Activated naive CD8-positive, alpha-beta T cell treated with anti-CD3 and anti-CD28 coated beads, Interleukin-2, amount 50 U/mL, for 24 hours (primary cell): ENCODE results near the gene ADIRF.
"Not testable (repeated sequence)": the region's sequence is repeated elsewhere in the genome, so short reads cannot be mapped to it uniquely, and the experiment has no call there.

Experiments used
- ATAC-seq: fragments of 150-1000 bp; cut with Tn5 transposase; one replicate; pipeline ENCODE4 v1.10.0; 2021
- DNase-seq: peaks from one replicate; pipeline ENCODE4 v3.0.0; 2021
- H3K27ac Mint-ChIP-seq: one replicate; pipeline ENCODE4 v1.8.0; 2021; ENCODE audit warnings: mild to moderate bottlenecking, mixed read lengths
- H3K27me3 Mint-ChIP-seq: one replicate; pipeline ENCODE4 v1.8.0; 2021; ENCODE audit warnings: mixed read lengths
- H3K36me3 Mint-ChIP-seq: one replicate; pipeline ENCODE4 v1.8.0; 2021; ENCODE audit warnings: low read depth, mixed read lengths
- H3K4me1 Mint-ChIP-seq: one replicate; pipeline ENCODE4 v1.8.0; 2021; ENCODE audit warnings: mixed read lengths
- H3K4me3 Mint-ChIP-seq: one replicate; pipeline ENCODE4 v1.8.0; 2021; ENCODE audit warnings: mild to moderate bottlenecking, moderate library complexity, mixed read lengths
- H3K9me3 Mint-ChIP-seq: one replicate; pipeline ENCODE4 v1.8.0; 2021; ENCODE audit warnings: mixed read lengths

ADIRF gene

DNA sequence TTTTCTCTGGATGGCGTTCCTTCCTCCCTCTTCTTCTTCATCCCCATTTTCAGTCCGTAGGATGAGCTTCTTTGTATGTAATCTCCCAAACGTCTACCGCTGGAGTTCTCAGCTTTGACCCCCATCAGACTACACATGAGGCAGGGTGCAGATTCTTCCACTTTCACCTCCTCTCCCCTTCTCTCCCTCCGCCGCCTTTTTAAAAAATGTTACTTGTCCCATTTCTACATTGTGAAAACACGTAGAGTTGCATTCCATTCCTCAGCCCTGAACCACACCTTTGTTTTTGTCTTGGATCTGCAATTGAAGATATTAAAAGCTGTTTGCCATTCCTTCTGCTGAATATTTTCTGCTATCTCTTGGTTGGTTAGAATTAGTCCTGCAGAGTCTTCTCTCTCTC lies 6.2 kb downstream of the ADIRF start:
- peaks cover 11% of the 10 kb centered on the region for H3K4me1 Mint-ChIP-seq
- ATAC-seq: no peak
- no peaks in the 10 kb centered on the region for H3K36me3 Mint-ChIP-seq
- peaks cover 6% of the 10 kb centered on the region for H3K27me3 Mint-ChIP-seq
- no peak overlapping the region for H3K4me3 Mint-ChIP-seq
- H3K9me3 Mint-ChIP-seq: no peaks in the 10 kb centered on the region
- no peak overlapping the region for H3K27ac Mint-ChIP-seq
- DNase-seq: no peak

DNA sequence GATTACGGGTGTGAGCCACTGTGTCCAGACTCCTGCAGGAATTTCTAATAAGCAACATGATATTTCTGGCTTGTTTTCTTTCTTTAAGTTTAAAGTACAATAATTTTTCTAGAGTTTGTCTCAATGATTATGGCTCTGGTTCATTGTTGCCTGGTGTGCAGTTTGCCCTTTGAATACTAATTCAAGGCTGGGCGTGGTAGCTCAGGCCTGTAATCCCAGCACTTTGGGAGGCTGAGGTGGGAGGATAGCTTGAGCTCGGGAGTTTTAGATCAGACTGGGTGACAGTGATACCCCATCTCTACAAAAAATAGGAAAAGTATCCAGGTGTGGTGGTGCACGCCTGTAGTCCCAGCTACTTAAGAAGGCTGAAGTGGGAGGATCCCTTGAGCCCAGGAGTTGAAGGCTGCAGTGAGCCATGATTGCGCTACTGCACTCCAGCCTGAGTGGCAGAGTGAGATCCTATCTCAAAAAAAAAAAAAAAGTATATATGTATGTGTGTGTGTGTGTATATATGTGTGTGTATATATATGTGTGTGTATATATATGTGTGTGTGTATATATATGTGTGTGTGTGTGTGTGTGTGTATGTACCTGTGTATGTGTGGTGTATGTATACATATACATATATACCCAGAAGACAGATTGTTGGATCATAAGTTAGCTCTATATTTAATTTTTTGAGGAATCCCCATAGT lies 8.2 kb downstream of the ADIRF start:
- Mint-ChIP-seq H3K36me3 (no peaks in the 10 kb centered on the region), H3K27me3 (peaks cover 6% of the 10 kb centered on the region), H3K4me1 (peaks cover 5% of the 10 kb centered on the region), H3K27ac (no peak overlapping the region), H3K4me3 (no peak overlapping the region), H3K9me3 (no peaks in the 10 kb centered on the region)
- DNase-seq (no peak), ATAC-seq (no peak)

DNA sequence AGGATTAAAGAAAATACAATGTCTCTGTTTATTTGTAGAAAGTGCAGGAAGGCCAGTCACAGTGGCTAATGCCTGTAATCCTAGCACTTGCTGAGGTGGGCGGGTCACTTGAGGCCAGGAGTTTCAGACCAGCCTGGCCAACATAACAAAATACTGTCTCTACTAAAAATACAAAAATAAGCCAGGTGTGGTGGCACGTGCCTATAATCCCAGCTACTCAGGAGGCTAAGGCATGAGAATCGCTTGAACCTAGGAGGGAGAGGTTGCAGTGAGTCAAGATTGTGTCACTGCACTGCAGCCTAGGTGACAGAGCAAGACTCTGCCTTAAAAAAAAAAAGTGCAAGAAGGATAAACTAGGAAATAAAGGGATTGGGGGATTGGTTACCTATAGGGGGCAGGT lies 10.2 kb downstream of the ADIRF start:
- ATAC-seq, H3K4me3 Mint-ChIP-seq, H3K9me3 Mint-ChIP-seq, DNase-seq, H3K27me3 Mint-ChIP-seq, H3K4me1 Mint-ChIP-seq, H3K27ac Mint-ChIP-seq, H3K36me3 Mint-ChIP-seq: not testable (repeated sequence)

DNA sequence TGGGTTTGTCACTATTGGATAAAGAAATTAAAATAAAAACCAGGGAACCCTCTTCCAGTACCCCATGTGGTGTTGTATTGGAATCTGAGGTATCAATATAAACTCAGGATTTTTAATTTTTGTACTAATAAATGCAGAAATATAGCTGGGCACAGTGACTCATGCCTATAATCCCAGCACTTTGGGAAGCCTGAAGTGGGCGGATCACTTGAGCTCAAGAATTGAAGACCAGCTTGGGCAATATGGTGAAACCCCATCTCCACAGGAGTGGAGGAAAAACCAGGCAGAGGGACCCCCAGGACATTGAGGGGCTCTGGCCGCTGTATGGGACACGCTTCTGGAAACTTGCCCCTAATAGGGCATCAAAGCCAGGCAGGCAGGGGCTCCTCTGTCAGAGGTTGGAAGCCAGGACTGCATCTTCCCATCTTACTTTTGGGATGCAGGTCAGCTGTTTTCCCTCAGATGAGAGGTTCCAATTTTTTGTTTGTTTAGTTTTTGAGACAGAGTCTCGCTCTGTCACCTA lies 11.1 kb downstream of the ADIRF start:
- H3K27me3 Mint-ChIP-seq: peaks cover 2% of the 10 kb centered on the region
- H3K4me1 Mint-ChIP-seq: no peaks in the 10 kb centered on the region
- no peak overlapping the region for H3K4me3 Mint-ChIP-seq
- H3K27ac Mint-ChIP-seq: no peak overlapping the region
- no peaks in the 10 kb centered on the region for H3K9me3 Mint-ChIP-seq
- no peaks in the 10 kb centered on the region for H3K36me3 Mint-ChIP-seq
- DNase-seq (no peak), ATAC-seq (no peak)

DNA sequence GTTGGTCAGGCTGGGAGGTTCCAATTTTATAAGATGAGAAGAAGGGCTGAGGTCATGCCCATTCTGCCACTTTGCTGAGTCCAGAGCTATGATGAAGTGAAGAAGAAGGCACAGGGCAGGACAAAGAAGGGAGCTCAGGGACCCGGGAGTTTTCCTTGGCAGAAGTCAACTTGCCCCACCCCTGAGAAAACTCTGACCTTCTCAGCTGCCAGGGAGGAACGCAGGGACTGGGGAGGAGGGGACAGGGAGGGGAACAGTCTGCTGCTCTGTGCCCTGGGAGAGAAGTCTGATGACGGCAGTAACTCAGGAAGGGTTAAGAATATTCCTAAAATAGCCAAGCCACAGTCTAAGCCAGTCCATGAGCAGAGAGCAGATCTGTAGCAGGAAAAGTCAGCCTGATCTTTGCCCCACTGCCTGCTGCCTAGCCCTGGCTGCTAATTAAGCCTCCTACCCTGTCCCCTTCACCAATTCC lies 11.7 kb downstream of the ADIRF start:
- no peak for DNase-seq
- Mint-ChIP-seq H3K27me3 (peaks cover 2% of the 10 kb centered on the region), H3K4me3 (no peak overlapping the region), H3K27ac (no peak overlapping the region), H3K36me3 (no peaks in the 10 kb centered on the region), H3K4me1 (no peaks in the 10 kb centered on the region), H3K9me3 (no peaks in the 10 kb centered on the region)
- ATAC-seq: no peak

DNA sequence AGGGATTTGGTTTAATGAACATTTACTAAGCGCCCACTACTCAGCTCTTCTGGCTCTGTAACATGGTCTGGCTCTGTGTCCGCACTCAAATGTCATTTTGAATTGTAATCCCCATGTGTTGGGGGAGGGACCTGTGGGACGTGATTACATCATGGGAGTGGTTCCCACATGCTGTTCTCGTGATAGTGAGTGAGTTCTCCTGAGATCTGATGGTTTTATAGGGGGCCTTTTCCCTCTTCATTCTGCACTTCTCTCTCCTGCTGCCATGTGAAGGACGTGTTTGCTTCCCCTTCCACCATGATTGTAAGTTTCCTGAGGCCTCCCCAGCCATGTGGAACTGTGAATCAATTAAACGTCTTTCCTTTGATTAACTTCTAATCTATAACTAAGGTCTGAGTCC lies 12.7 kb downstream of the ADIRF start:
- H3K27ac Mint-ChIP-seq: not testable (repeated sequence)

DNA sequence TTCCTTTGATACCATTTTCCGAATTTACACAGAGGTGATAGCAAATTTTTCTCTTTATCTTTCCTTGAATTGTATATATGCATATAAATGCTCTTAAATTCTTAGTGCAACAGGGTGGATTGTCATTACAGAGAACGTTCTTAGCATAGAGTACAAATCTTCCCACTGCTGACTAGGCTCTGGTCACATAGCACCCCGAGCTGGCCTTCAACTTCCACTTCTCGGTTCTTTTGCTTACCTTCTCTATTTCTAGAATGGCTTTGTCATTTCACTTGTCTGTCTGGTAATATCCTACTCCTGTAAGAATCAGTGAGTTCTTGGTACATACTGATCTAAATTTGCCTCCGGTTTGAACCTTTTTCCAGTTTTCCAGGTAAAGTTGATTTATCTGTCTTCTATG lies 13.4 kb downstream of the ADIRF start:
- ATAC-seq: no peak
- no peaks in the 10 kb centered on the region for H3K4me1 Mint-ChIP-seq
- DNase-seq: no peak

More for the DNA sequence above, 12.7 kb downstream of the ADIRF start:
- H3K27me3 Mint-ChIP-seq, H3K9me3 Mint-ChIP-seq, ATAC-seq, DNase-seq, H3K36me3 Mint-ChIP-seq, H3K4me1 Mint-ChIP-seq, H3K4me3 Mint-ChIP-seq: not testable (repeated sequence)

DNA sequence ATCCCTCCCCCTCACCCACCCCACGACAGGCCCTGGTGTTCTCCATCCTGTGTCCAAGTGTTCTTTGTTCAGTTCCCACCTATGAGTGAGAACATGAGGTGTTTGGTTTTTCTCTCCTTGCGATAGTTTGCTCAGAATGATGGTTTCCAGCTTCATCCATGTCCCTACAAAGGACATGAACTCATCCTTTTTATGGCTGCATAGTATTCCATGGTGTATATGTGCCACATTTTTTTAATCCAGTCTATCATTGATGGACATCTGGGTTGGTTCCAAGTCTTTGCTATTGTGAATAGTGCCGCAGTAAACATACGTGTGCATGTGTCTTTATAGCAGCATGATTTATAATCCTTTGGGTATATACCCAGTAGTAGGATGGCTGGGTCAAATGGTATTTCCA lies 16.2 kb downstream of the ADIRF start:
- H3K4me1 Mint-ChIP-seq, H3K36me3 Mint-ChIP-seq, H3K27ac Mint-ChIP-seq, DNase-seq, H3K27me3 Mint-ChIP-seq, ATAC-seq, H3K4me3 Mint-ChIP-seq, H3K9me3 Mint-ChIP-seq: not testable (repeated sequence)

More for the DNA sequence above, 13.4 kb downstream of the ADIRF start:
- H3K27ac Mint-ChIP-seq: no peak overlapping the region
- H3K36me3 Mint-ChIP-seq: no peaks in the 10 kb centered on the region
- H3K27me3 Mint-ChIP-seq: peaks cover 2% of the 10 kb centered on the region
- H3K4me3 Mint-ChIP-seq: no peak overlapping the region
- no peaks in the 10 kb centered on the region for H3K9me3 Mint-ChIP-seq

DNA sequence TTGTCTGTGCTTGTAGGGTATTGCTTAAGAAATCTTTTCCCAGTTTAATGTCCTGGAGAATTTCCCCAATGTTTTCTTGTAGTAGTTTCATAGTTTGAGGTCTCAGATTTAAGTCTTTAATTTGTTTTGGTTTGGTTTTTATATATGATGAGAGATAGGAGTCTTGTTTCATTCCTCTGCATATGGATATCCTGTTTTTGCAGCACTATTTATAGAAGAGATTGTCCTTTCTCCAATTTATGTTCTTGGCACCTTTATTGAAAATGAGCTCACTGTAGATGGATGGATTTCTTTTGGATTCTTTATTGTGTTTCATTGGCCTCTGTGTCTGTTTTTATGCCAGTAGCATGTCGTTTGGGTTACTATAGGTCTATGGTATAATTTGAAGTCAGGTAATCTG lies 20.2 kb downstream of the ADIRF start:
- ATAC-seq: no peak
- Mint-ChIP-seq H3K4me3 (no peak overlapping the region), H3K9me3 (no peaks in the 10 kb centered on the region), H3K36me3 (no peaks in the 10 kb centered on the region), H3K27ac (no peak overlapping the region), H3K4me1 (no peaks in the 10 kb centered on the region), H3K27me3 (peaks cover 12% of the 10 kb centered on the region)
- no peak for DNase-seq

DNA sequence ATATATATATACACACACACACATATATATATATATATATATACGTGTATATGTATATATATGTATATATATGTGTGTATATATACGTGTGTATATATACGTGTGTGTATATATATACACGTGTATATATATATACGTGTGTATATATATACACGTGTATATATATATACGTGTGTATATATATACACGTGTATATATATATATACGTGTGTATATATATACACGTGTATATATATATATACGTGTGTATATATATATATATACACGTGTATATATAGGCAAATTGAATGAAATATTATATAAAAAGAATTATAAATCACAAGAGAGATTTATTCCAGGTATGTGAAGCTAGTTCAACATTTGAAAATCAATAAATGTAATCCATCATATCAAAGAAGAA lies 23.1 kb downstream of the ADIRF start:
- ATAC-seq, H3K4me1 Mint-ChIP-seq, DNase-seq, H3K27ac Mint-ChIP-seq, H3K4me3 Mint-ChIP-seq, H3K36me3 Mint-ChIP-seq, H3K9me3 Mint-ChIP-seq: not testable (repeated sequence)
- H3K27me3 Mint-ChIP-seq: peaks cover 12% of the 10 kb centered on the region

DNA sequence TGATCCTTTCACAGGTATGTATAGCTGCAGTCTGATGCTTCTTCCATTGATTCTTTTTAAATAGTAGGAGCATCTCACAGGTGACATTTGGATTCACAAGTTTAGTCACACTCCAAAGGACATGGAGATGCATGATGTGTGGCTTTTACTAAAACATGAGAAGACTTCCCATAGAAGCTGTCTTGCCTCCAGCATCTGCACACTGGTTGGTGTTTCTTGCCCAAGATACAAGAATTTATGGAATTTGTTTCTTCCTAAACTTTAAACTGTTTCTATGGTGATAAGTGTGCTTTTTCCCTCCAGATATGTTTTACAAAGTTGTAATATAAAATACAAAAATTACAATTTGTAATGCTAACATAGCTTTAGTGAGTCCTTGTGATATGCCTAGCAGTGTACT lies 24.2 kb downstream of the ADIRF start:
- ATAC-seq (no peak), DNase-seq (no peak)
- Mint-ChIP-seq H3K27me3 (peaks cover 12% of the 10 kb centered on the region), H3K27ac (no peak overlapping the region), H3K4me3 (no peak overlapping the region), H3K9me3 (no peaks in the 10 kb centered on the region), H3K4me1 (no peaks in the 10 kb centered on the region), H3K36me3 (no peaks in the 10 kb centered on the region)

DNA sequence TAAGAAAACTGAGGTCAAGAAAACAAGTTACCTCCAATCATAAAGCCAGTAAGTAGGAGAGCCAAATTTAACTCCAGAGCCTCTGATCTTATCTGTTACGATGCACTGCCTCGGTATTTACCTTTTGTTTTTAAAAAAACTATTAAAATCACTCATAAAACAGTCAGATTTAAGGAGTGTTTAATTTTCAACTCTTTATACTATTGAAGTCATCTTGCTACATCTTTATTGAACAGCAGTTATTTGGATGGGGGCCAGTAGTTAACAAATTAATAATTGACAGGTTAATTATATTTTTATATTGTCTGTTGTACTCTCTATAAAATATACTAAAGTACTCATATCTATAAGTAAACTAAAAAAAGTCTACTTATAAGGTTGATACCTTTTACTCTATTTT lies 24.6 kb downstream of the ADIRF start:
- H3K27me3 Mint-ChIP-seq: peaks cover 12% of the 10 kb centered on the region
- H3K4me3 Mint-ChIP-seq: no peak overlapping the region
- ATAC-seq (no peak), DNase-seq (no peak)
- no peaks in the 10 kb centered on the region for H3K9me3 Mint-ChIP-seq
- H3K27ac Mint-ChIP-seq: no peak overlapping the region
- H3K4me1 Mint-ChIP-seq: no peaks in the 10 kb centered on the region
- no peaks in the 10 kb centered on the region for H3K36me3 Mint-ChIP-seq

DNA sequence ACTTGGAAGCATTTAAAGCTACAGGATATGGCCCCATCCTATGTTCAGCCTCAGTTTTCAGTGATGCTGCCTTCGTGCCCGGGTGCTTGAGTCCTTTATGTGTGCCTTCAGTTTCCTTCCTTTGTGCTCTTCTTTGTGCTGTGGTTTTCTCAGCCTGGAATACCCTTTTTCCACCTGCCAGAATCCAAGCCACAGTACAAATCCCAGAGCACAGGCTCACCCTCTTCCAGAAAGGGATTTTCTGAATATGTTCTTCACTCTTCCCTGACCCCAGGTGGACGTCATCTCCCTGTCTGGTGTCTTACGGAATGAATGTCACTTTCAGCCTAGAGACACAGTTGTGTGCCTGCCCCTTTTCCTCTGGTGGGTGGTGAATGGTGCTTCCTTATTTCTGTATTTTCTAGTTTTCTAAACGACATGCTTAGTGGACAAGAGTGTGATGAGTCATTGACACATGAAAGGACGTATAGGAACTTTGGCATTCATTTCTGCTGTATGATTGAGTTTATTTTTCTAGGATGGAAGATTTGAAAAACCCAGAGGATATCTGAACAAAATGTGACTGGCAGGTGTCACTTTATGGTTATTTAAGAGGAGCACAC lies 31.6 kb downstream of the ADIRF start:
- not testable (repeated sequence) for ATAC-seq, H3K9me3 Mint-ChIP-seq, H3K27me3 Mint-ChIP-seq, H3K36me3 Mint-ChIP-seq, H3K27ac Mint-ChIP-seq, H3K4me1 Mint-ChIP-seq, H3K4me3 Mint-ChIP-seq, DNase-seq

DNA sequence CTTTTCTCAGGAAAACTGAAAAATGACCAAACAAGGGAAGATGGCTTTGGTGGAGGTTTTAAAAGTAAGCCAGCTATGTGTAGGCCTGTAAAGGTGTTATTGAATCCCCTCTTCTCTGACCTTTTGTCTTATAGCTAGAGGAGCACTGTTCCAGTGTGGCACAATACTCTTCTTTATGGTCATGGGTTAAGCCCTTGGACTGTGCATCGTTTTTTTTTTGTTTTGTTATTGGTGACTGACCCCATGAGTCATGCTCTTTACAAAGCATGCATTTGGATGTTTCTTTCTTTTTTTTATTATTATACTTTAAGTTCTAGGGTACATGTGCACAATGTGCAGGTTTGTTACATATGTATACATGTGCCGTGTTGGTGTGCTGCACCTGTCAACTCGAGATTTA lies 32.2 kb downstream of the ADIRF start:
- no peak for ATAC-seq
- Mint-ChIP-seq H3K27me3 (no peaks in the 10 kb centered on the region), H3K9me3 (no peaks in the 10 kb centered on the region), H3K36me3 (no peaks in the 10 kb centered on the region), H3K27ac (no peak overlapping the region), H3K4me3 (no peak overlapping the region), H3K4me1 (no peaks in the 10 kb centered on the region)
- DNase-seq: no peak

DNA sequence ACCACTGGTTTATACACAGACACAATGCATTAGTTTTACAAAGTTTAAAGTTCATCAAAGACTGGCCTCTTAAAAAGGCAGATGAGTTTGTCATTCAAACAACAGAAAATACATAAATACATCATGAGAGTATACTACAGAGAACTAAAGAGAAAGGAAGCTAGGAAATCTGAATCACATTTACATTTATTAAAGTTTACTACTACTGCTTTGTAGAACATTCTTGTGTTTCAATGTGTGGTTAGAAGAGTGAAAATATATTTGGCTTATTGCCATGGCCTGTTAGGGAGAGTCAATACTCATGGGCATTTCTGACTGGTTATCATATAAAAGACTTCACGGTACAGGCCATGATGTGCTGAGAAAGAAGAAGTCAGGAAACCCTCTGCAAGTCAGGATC lies 38.8 kb downstream of the ADIRF start:
- H3K27me3 Mint-ChIP-seq, H3K27ac Mint-ChIP-seq, DNase-seq, H3K4me3 Mint-ChIP-seq, H3K4me1 Mint-ChIP-seq, ATAC-seq, H3K36me3 Mint-ChIP-seq, H3K9me3 Mint-ChIP-seq: not testable (repeated sequence)
